Astrocyte (in vitro differentiated cells and primary cell): ENCODE results near the gene RRP1. TPM values are rescaled to one million over a fixed set of nuclear protein-coding genes. Genes with fewer than 3 reads are reported as not detected.

Experiments used
- DNase-seq: peaks from one replicate; pipeline ENCODE4 v3.0.0-alpha.2; 2010; ENCODE audit warnings: low read depth
- FAIRE-seq: peaks from 2 replicates; lab custom pipeline; 2011; peaks lifted over from hg19 to GRCh38; lab: Jason Lieb, UNC
- H2AFZ ChIP-seq: 2 replicates; pipeline ENCODE4 v1.6.0; 2012; ENCODE audit warnings: low read depth, low read length, inconsistent platforms
- H3K27ac ChIP-seq: 2 replicates; pipeline ENCODE4 v1.5.1; 2011; ENCODE audit warnings: low read depth, low read length, inconsistent platforms
- H3K27me3 ChIP-seq: 2 replicates; pipeline ENCODE4 v1.6.0; 2011; ENCODE audit warnings: low read length, inconsistent platforms; ENCODE audit not compliant: insufficient read depth
- H3K36me3 ChIP-seq: 2 replicates; pipeline ENCODE4 v1.5.1; 2011; ENCODE audit warnings: low read length, inconsistent platforms; ENCODE audit not compliant: insufficient read depth
- H3K4me1 ChIP-seq: 2 replicates; pipeline ENCODE4 v1.5.1; 2011; ENCODE audit warnings: low read length, inconsistent platforms; ENCODE audit not compliant: insufficient read depth
- H3K4me2 ChIP-seq: 2 replicates; pipeline ENCODE4 v1.6.0; 2012; ENCODE audit warnings: low read length, inconsistent platforms
- H3K4me3 ChIP-seq: 2 replicates; pipeline ENCODE4 v1.5.1; 2011; ENCODE audit warnings: low read depth, mild to moderate bottlenecking, low read length, inconsistent platforms; ENCODE audit not compliant: insufficient read depth
- H3K79me2 ChIP-seq: 2 replicates; pipeline ENCODE4 v1.6.0; 2012; ENCODE audit warnings: mild to moderate bottlenecking, low read length, inconsistent platforms; ENCODE audit not compliant: insufficient read depth
- H3K9ac ChIP-seq: 2 replicates; pipeline ENCODE4 v1.6.0; 2012; ENCODE audit warnings: mild to moderate bottlenecking, low read length, inconsistent platforms
- H3K9me3 ChIP-seq: 2 replicates; pipeline ENCODE4 v1.5.1; 2012; ENCODE audit warnings: low read depth, mild to moderate bottlenecking, low read length, inconsistent platforms; ENCODE audit not compliant: insufficient read depth
- H4K20me1 ChIP-seq: 2 replicates; pipeline ENCODE4 v1.6.0; 2012; ENCODE audit warnings: low read length, inconsistent platforms; ENCODE audit not compliant: insufficient read depth
- H3K27ac Mint-ChIP-seq: one replicate; pipeline ENCODE4 v1.8.0; 2021; ENCODE audit warnings: mild to moderate bottlenecking, mixed read lengths; ENCODE audit not compliant: unreplicated experiment
- H3K27me3 Mint-ChIP-seq: one replicate; pipeline ENCODE4 v1.8.0; 2021; ENCODE audit warnings: low read depth, mixed read lengths; ENCODE audit not compliant: unreplicated experiment
- H3K36me3 Mint-ChIP-seq: one replicate; pipeline ENCODE4 v1.8.0; 2021; ENCODE audit warnings: low read depth, mixed read lengths; ENCODE audit not compliant: unreplicated experiment
- H3K4me1 Mint-ChIP-seq: one replicate; pipeline ENCODE4 v1.8.0; 2021; ENCODE audit warnings: low read depth, mixed read lengths; ENCODE audit not compliant: unreplicated experiment
- H3K4me3 Mint-ChIP-seq: one replicate; pipeline ENCODE4 v1.8.0; 2021; ENCODE audit warnings: mild to moderate bottlenecking, moderate library complexity, mixed read lengths; ENCODE audit not compliant: unreplicated experiment
- H3K9me3 Mint-ChIP-seq: one replicate; pipeline ENCODE4 v1.8.0; 2021; ENCODE audit warnings: mild to moderate bottlenecking, mixed read lengths; ENCODE audit not compliant: unreplicated experiment
- EZH2 ChIP-seq: IDR thresholded peaks from 2 replicates; pipeline ENCODE4 v1.6.1; 2012; ENCODE audit warnings: mild to moderate bottlenecking, low read length, inconsistent platforms; ENCODE audit not compliant: insufficient read depth
- total RNA-seq: library from RNA; stranded (reverse); gene quantifications from 2 replicates; pipeline ENCODE4 v1.2.1, GENCODE V29; 2021
- TF ChIP-seq, protein P1 (sequence below): IDR thresholded peaks from 2 replicates; pipeline ENCODE4 v1.5.1; 2011; ENCODE audit warnings: low read depth, mild to moderate bottlenecking, inconsistent platforms, low read length, moderate library complexity; ENCODE audit not compliant: insufficient read depth

RRP1 gene
- total RNA-seq, 1 donor from 2014 or later, result 24.9 TPM

DNA sequence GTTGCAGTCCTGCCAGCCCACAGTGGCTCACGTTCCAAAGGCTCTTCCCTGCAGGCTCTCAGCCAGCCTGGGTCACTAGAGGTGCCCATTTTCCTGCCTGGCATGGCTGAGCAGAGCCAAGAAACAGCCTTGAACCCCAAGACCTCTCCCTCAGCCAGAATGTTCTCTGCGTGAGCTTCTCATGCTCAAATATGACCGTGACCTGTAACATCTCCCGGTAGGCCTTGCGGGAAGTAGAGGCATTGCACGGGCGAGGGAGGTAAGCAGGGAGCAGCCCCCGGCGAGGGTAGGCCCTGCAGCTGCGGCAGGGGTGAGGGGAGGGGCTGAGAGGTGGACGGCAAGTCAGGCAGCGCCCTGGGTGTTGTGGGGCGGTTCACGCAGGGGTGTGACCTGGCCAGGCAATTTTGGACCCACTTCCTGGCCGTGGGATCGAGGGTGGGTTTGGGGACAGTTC is 20.0 kb downstream of the RRP1 start:
- no peak overlapping the region for H3K27ac Mint-ChIP-seq
- peaks cover 12% of the 10 kb centered on the region for H4K20me1 ChIP-seq
- H3K9me3 ChIP-seq, result no peaks in the 10 kb centered on the region
- no peak overlapping the region for H3K9ac ChIP-seq
- H3K9me3 Mint-ChIP-seq, result no peaks in the 10 kb centered on the region
- no peak overlapping the region for H2AFZ ChIP-seq
- H3K27me3 ChIP-seq, result no peaks in the 10 kb centered on the region
- H3K36me3 ChIP-seq, result no peaks in the 10 kb centered on the region
- H3K79me2 ChIP-seq, result no peaks in the 10 kb centered on the region
- H3K4me1 Mint-ChIP-seq, result no peaks in the 10 kb centered on the region
- H3K27me3 Mint-ChIP-seq, result peaks cover 4% of the 10 kb centered on the region
- H3K4me3 ChIP-seq, result no peak overlapping the region
- DNase-seq (no peak), FAIRE-seq (no peak)
- no peaks in the 10 kb centered on the region for H3K4me1 ChIP-seq
- H3K4me2 ChIP-seq, result no peak overlapping the region
- H3K27ac ChIP-seq, result no peak overlapping the region
- no peak overlapping the region for H3K4me3 Mint-ChIP-seq
- TF ChIP-seq, protein P1, sequence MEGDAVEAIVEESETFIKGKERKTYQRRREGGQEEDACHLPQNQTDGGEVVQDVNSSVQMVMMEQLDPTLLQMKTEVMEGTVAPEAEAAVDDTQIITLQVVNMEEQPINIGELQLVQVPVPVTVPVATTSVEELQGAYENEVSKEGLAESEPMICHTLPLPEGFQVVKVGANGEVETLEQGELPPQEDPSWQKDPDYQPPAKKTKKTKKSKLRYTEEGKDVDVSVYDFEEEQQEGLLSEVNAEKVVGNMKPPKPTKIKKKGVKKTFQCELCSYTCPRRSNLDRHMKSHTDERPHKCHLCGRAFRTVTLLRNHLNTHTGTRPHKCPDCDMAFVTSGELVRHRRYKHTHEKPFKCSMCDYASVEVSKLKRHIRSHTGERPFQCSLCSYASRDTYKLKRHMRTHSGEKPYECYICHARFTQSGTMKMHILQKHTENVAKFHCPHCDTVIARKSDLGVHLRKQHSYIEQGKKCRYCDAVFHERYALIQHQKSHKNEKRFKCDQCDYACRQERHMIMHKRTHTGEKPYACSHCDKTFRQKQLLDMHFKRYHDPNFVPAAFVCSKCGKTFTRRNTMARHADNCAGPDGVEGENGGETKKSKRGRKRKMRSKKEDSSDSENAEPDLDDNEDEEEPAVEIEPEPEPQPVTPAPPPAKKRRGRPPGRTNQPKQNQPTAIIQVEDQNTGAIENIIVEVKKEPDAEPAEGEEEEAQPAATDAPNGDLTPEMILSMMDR, result no peak
- TF ChIP-seq EZH2, result no peak
- H3K36me3 Mint-ChIP-seq, result peaks cover 7% of the 10 kb centered on the region

DNA sequence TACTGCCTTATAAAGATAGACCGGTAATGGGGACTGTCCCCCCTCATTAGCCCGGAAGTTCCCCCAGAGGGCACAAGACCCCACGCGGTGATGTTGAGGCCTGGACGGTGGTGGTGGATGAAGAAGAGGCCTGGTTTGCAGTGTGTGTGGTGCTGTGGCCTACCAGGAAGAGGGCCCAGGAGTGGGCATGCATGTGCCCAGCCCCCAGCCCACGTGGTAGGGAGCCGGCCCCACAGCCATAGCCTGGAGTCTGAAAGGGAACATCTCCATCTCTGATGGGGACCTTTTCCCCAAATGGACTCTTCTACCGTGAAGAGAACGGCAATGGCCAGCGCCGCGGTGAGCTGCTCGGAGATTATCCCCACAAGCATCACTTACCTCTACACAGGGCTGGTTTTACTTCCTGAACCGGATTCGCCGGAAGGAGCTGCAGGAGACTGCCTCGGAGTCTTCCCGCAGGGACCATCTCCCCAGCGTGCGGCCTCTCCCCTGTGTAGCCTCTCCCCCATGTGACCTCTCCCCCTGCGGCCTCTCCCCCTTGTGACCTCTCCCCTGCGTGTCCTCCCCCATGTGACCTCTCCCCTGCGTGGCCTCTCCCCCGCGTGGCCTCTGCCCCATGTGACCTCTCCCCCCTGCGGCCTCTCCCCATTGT is 20.6 kb downstream of the RRP1 start:
- no peak for FAIRE-seq
- H3K9me3 ChIP-seq, result no peaks in the 10 kb centered on the region
- no peak for TF ChIP-seq EZH2

GRCh38 chr21:43810505-43811261 is 21.3 kb downstream of the RRP1 start:
- Histone ChIP-seq H3K4me1 (no peaks in the 10 kb centered on the region), H3K79me2 (no peaks in the 10 kb centered on the region), H3K4me2 (no peak overlapping the region), H4K20me1 (peaks cover 12% of the 10 kb centered on the region), H3K36me3 (no peaks in the 10 kb centered on the region), H3K4me3 (no peak overlapping the region), H3K9ac (no peak overlapping the region), H3K27me3 (no peaks in the 10 kb centered on the region), H3K27ac (no peak overlapping the region), H3K9me3 (no peaks in the 10 kb centered on the region), H2AFZ (no peak overlapping the region)
- Mint-ChIP-seq H3K4me3 (no peak overlapping the region), H3K4me1 (no peaks in the 10 kb centered on the region), H3K9me3 (no peaks in the 10 kb centered on the region), H3K27ac (no peak overlapping the region), H3K27me3 (peaks cover 8% of the 10 kb centered on the region), H3K36me3 (peaks cover 5% of the 10 kb centered on the region)
- DNase-seq, result no peak
- no peak for TF ChIP-seq EZH2
- TF ChIP-seq, protein P1, result peak; percentile 73
- FAIRE-seq, result no peak

More for the DNA sequence above, 20.6 kb downstream of the RRP1 start:
- Mint-ChIP-seq H3K27me3 (peaks cover 8% of the 10 kb centered on the region), H3K4me1 (no peaks in the 10 kb centered on the region), H3K36me3 (peaks cover 7% of the 10 kb centered on the region), H3K4me3 (no peak overlapping the region), H3K27ac (no peak overlapping the region), H3K9me3 (no peaks in the 10 kb centered on the region)
- no peak overlapping the region for H3K27ac ChIP-seq
- H3K79me2 ChIP-seq, result no peaks in the 10 kb centered on the region
- no peak overlapping the region for H2AFZ ChIP-seq
- H4K20me1 ChIP-seq, result peaks cover 12% of the 10 kb centered on the region
- no peaks in the 10 kb centered on the region for H3K27me3 ChIP-seq
- DNase-seq, result no peak
- no peak overlapping the region for H3K4me3 ChIP-seq
- H3K9ac ChIP-seq, result no peak overlapping the region
- no peaks in the 10 kb centered on the region for H3K4me1 ChIP-seq
- H3K36me3 ChIP-seq, result no peaks in the 10 kb centered on the region
- H3K4me2 ChIP-seq, result no peak overlapping the region
